HEK293 (cell line): ENCODE results near the gene BAZ2B.

Experiments used
- CTCF ChIA-PET: fragments of 350-600 bp; formaldehyde crosslinking; extraction: SDS; loops from one replicate; lab custom pipeline; 2021; ENCODE audit warnings: antibody characterized with exemption; lab: Yijun Ruan, JAX
- POLR2A ChIA-PET: fragments of 300-600 bp; formaldehyde crosslinking; extraction: SDS; loops from one replicate; lab custom pipeline; 2020; ENCODE audit warnings: antibody characterized with exemption, inconsistent platforms; lab: Yijun Ruan, JAX
- H3K27ac ChIP-seq: fragments of 200-500 bp; sonication (Bioruptor generic); 2 replicates; pipeline ENCODE4 v1.5.1; 2014; ENCODE audit warnings: low read depth, low read length, control low read depth, inconsistent platforms; ENCODE audit errors: extremely low read depth
- H3K36me3 ChIP-seq, 2 experiments: fragments of 200-500 bp in 1 of 2; sonication (Bioruptor generic) in 1 of 2; 1 replicate in 1 of 2; 2 replicates in 1 of 2; pipeline ENCODE4 v1.5.1; 2014 to 2017; ENCODE audit warnings: inconsistent platforms in 2 of 2, low read length in 2 of 2; ENCODE audit not compliant: control insufficient read depth in 2 of 2, insufficient read depth in 1 of 2
- H3K4me1 ChIP-seq: fragments of 200-500 bp; sonication (Bioruptor generic); 2 replicates; pipeline ENCODE4 v1.5.1; 2014; ENCODE audit warnings: mild to moderate bottlenecking, low read length, inconsistent platforms; ENCODE audit not compliant: control insufficient read depth, insufficient read depth
- H3K4me3 ChIP-seq: 2 replicates; pipeline ENCODE4 v1.5.1; 2011; ENCODE audit warnings: low read depth, mild to moderate bottlenecking, control low read depth, low read length, moderate library complexity
- H3K9me3 ChIP-seq: fragments of 200-500 bp; sonication (Bioruptor generic); 2 replicates; pipeline ENCODE4 v1.5.1; 2014; ENCODE audit warnings: low read depth, low read length, inconsistent platforms; ENCODE audit not compliant: control insufficient read depth, insufficient read depth
- HOXD13 ChIP-seq: sonication (generic); formaldehyde crosslinking; IDR thresholded peaks from 2 replicates; pipeline ENCODE4 v1.8.0; 2022; ENCODE audit warnings: missing genetic modification reagents, borderline replicate concordance
- SP3 ChIP-seq: fragments of 450-650 bp; formaldehyde crosslinking; IDR thresholded peaks from 2 replicates; pipeline ENCODE4 v1.5.1; 2016; ENCODE audit warnings: missing biosample characterization, missing genetic modification characterization
- ZBTB7A ChIP-seq: fragments of 450-650 bp; formaldehyde crosslinking; IDR thresholded peaks from 2 replicates; pipeline ENCODE4 v1.5.1; 2016; ENCODE audit warnings: low read depth, missing biosample characterization, missing genetic modification characterization
- ZFP3 ChIP-seq: fragments of 450-650 bp; formaldehyde crosslinking; IDR thresholded peaks from 2 replicates; pipeline ENCODE4 v1.5.1; 2016; ENCODE audit warnings: low read depth, missing biosample characterization, missing genetic modification characterization
- ZNF155 ChIP-seq: fragments of 450-650 bp; formaldehyde crosslinking; IDR thresholded peaks from 2 replicates; pipeline ENCODE4 v1.5.1; 2016; ENCODE audit warnings: missing biosample characterization, missing genetic modification characterization
- ZNF266 ChIP-seq: fragments of 450-650 bp; formaldehyde crosslinking; IDR thresholded peaks from 2 replicates; pipeline ENCODE4 v1.5.1; 2016; ENCODE audit warnings: missing biosample characterization, missing genetic modification characterization, low read depth
- ZNF549 ChIP-seq: fragments of 450-650 bp; IDR thresholded peaks from 2 replicates; pipeline ENCODE4 v1.5.1; 2018; ENCODE audit warnings: missing biosample characterization, missing genetic modification characterization, mild to moderate bottlenecking, inconsistent platforms, moderate library complexity
- ZNF571 ChIP-seq: fragments of 450-650 bp; formaldehyde crosslinking; IDR thresholded peaks from 2 replicates; pipeline ENCODE4 v1.5.0; 2017; ENCODE audit warnings: missing biosample characterization, missing genetic modification characterization
- ZNF596 ChIP-seq: fragments of 450-650 bp; IDR thresholded peaks from 2 replicates; pipeline ENCODE4 v1.5.0; 2018; ENCODE audit warnings: missing biosample characterization, mild to moderate bottlenecking, missing genetic modification characterization, moderate library complexity
- ZNF621 ChIP-seq: fragments of 450-650 bp; formaldehyde crosslinking; IDR thresholded peaks from 2 replicates; pipeline ENCODE4 v1.5.1; 2017; ENCODE audit warnings: missing biosample characterization, missing genetic modification characterization
- ZNF660 ChIP-seq: fragments of 450-650 bp; IDR thresholded peaks from 2 replicates; pipeline ENCODE4 v1.5.1; 2018; ENCODE audit warnings: missing biosample characterization, mild to moderate bottlenecking, missing genetic modification characterization
- ZSCAN16 ChIP-seq: fragments of 450-650 bp; formaldehyde crosslinking; IDR thresholded peaks from 2 replicates; pipeline ENCODE4 v1.5.1; 2016; ENCODE audit warnings: missing biosample characterization, missing genetic modification characterization
- TF ChIP-seq, protein P1 (sequence below): fragments of 450-650 bp; formaldehyde crosslinking; IDR thresholded peaks from 2 replicates; pipeline ENCODE4 v1.5.1; 2017; ENCODE audit warnings: missing biosample characterization, missing genetic modification characterization
- TF ChIP-seq, protein P2 (sequence below): fragments of 450-650 bp; formaldehyde crosslinking; IDR thresholded peaks from 2 replicates; pipeline ENCODE4 v1.5.1; 2016; ENCODE audit warnings: missing biosample characterization, missing genetic modification characterization
- TF ChIP-seq, protein P3 (sequence below): fragments of 450-650 bp; formaldehyde crosslinking; IDR thresholded peaks from 2 replicates; pipeline ENCODE4 v1.5.1; 2016; ENCODE audit warnings: missing biosample characterization, missing genetic modification characterization
- TF ChIP-seq, protein P4 (sequence below): fragments of 450-650 bp; formaldehyde crosslinking; IDR thresholded peaks from 2 replicates; pipeline ENCODE4 v1.5.1; 2016; ENCODE audit warnings: missing biosample characterization, missing genetic modification characterization
- TF ChIP-seq, protein P5 (sequence below): fragments of 450-650 bp; formaldehyde crosslinking; IDR thresholded peaks from 2 replicates; pipeline ENCODE4 v1.5.1; 2017; ENCODE audit warnings: missing biosample characterization, mild to moderate bottlenecking, missing genetic modification characterization, moderate library complexity
- TF ChIP-seq, protein P6 (sequence below): fragments of 450-650 bp; formaldehyde crosslinking; IDR thresholded peaks from 2 replicates; pipeline ENCODE4 v1.5.1; 2016; ENCODE audit warnings: missing biosample characterization, missing genetic modification characterization
- TF ChIP-seq, protein P7 (sequence below): fragments of 450-650 bp; formaldehyde crosslinking; IDR thresholded peaks from 2 replicates; pipeline ENCODE4 v1.5.1; 2016; ENCODE audit warnings: missing biosample characterization, missing genetic modification characterization, borderline replicate concordance

Gene BAZ2B

DNA sequence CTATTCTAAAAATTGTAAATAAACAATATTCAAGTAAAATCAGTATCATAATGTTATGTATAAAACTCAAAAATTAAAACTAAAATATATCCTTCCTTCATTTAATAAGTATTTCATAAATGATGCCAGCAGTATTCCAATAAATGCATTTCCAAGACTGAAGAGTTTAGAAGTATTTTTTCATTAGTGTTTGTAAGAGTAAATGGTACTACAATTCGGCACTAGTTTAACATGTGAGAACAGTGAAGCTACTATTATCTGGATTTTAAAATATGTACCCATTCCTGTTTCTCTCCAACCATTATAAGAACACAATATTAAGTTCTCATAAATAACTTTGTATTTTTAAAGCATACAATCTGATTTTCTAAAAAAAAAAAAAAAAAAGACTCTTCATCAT lies 3.3 kb downstream of the BAZ2B start:
- POLR2A ChIA-PET = interaction anchor here (6.0 kb wide), 1 partner anchor 99 kb away, joined by 64 read pairs; the partner anchor contains the start of gene MARCHF7
- Histone ChIP-seq H3K27ac (no peak overlapping the region), H3K4me1 (peaks cover 33% of the 10 kb centered on the region), H3K4me3 (no peak overlapping the region), H3K36me3 (no peaks in the 10 kb centered on the region), H3K9me3 (no peaks in the 10 kb centered on the region)
- CTCF ChIA-PET = interaction anchor here (0.6 to 0.7 kb wide), 2 partner anchors 93 to 222 kb away, joined by 3 to 5 read pairs; no protein-coding TSS in a partner anchor
- TF ChIP-seq, protein P1, sequence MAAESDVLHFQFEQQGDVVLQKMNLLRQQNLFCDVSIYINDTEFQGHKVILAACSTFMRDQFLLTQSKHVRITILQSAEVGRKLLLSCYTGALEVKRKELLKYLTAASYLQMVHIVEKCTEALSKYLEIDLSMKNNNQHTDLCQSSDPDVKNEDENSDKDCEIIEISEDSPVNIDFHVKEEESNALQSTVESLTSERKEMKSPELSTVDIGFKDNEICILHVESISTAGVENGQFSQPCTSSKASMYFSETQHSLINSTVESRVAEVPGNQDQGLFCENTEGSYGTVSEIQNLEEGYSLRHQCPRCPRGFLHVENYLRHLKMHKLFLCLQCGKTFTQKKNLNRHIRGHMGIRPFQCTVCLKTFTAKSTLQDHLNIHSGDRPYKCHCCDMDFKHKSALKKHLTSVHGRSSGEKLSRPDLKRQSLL (tag by site-specific recombination) = no peak
- no peak for TF ChIP-seq ZFP3 (tag by site-specific recombination)
- no peak for TF ChIP-seq ZSCAN16 (tag by site-specific recombination)
- TF ChIP-seq ZNF660 (tag by site-specific recombination) = no peak
- no peak for TF ChIP-seq HOXD13
- TF ChIP-seq ZNF155 = no peak
- TF ChIP-seq, protein P2, sequence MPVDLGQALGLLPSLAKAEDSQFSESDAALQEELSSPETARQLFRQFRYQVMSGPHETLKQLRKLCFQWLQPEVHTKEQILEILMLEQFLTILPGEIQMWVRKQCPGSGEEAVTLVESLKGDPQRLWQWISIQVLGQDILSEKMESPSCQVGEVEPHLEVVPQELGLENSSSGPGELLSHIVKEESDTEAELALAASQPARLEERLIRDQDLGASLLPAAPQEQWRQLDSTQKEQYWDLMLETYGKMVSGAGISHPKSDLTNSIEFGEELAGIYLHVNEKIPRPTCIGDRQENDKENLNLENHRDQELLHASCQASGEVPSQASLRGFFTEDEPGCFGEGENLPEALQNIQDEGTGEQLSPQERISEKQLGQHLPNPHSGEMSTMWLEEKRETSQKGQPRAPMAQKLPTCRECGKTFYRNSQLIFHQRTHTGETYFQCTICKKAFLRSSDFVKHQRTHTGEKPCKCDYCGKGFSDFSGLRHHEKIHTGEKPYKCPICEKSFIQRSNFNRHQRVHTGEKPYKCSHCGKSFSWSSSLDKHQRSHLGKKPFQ (tag by site-specific recombination) = no peak
- TF ChIP-seq SP3 (tag by site-specific recombination) = no peak
- TF ChIP-seq ZBTB7A (tag by site-specific recombination) = no peak
- TF ChIP-seq, protein P3, sequence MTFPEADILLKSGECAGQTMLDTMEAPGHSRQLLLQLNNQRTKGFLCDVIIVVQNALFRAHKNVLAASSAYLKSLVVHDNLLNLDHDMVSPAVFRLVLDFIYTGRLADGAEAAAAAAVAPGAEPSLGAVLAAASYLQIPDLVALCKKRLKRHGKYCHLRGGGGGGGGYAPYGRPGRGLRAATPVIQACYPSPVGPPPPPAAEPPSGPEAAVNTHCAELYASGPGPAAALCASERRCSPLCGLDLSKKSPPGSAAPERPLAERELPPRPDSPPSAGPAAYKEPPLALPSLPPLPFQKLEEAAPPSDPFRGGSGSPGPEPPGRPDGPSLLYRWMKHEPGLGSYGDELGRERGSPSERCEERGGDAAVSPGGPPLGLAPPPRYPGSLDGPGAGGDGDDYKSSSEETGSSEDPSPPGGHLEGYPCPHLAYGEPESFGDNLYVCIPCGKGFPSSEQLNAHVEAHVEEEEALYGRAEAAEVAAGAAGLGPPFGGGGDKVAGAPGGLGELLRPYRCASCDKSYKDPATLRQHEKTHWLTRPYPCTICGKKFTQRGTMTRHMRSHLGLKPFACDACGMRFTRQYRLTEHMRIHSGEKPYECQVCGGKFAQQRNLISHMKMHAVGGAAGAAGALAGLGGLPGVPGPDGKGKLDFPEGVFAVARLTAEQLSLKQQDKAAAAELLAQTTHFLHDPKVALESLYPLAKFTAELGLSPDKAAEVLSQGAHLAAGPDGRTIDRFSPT (tag by site-specific recombination) = no peak
- no peak for TF ChIP-seq ZNF266
- TF ChIP-seq, protein P4, sequence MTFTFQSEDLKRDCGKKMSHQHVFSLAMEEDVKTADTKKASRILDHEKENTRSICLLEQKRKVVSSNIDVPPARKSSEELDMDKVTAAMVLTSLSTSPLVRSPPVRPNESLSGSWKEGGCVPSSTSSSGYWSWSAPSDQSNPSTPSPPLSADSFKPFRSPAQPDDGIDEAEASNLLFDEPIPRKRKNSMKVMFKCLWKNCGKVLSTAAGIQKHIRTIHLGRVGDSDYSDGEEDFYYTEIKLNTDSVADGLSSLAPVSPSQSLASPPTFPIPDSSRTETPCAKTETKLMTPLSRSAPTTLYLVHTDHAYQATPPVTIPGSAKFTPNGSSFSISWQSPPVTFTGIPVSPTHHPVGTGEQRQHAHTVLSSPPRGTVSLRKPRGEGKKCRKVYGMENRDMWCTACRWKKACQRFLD (tag by site-specific recombination) = no peak
- TF ChIP-seq, protein P5, sequence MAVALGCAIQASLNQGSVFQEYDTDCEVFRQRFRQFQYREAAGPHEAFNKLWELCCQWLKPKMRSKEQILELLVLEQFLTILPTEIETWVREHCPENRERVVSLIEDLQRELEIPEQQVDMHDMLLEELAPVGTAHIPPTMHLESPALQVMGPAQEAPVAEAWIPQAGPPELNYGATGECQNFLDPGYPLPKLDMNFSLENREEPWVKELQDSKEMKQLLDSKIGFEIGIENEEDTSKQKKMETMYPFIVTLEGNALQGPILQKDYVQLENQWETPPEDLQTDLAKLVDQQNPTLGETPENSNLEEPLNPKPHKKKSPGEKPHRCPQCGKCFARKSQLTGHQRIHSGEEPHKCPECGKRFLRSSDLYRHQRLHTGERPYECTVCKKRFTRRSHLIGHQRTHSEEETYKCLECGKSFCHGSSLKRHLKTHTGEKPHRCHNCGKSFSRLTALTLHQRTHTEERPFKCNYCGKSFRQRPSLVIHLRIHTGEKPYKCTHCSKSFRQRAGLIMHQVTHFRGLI (tag by site-specific recombination) = no peak
- no peak for TF ChIP-seq ZNF549
- TF ChIP-seq, all 188 proteins: peak for 0

DNA sequence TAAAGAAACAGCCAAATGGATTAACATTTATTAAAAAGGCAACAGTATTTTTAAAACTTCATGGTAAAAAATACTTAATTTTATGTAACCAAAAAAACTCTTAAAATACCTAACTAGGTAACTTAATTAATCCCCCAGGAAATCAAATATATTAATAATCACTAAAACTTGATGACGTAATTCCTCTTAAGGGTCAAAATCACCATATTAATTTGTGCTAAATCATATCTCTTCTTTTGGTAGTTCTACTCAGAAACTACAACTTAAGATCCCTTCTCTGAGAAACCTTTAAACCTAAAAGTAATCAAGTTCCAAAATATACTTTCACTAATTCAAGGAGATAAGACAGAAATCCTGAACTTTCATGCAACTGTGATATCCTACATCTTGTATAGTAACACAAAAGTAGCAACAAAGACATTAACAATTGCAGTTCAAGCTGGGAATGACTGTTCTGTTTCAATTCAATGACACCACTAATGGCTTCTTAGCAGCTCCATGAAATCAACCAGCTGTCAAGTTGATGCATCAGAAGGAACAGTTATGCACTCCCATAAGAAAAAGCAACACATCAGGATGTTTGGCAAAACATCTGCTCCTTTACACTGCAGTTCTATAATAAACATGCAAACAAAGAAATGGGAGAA lies 4.0 kb downstream of the BAZ2B start:
- Histone ChIP-seq H3K4me3 (peak overlapping the region; percentile 7; the same call in 1 of the 2 replicates), H3K36me3 (no peaks in the 10 kb centered on the region), H3K4me1 (peaks cover 30% of the 10 kb centered on the region), H3K9me3 (no peaks in the 10 kb centered on the region), H3K27ac (0 out of 2 replicates have a peak overlapping the region, but pooled peaks have one; percentile 25)
- ChIA-PET POLR2A (interaction anchor here (6.0 kb wide), 1 partner anchor 100 kb away, joined by 64 read pairs; the partner anchor contains the start of gene MARCHF7), CTCF (no interaction called here)
- TF ChIP-seq ZNF596 (tag by site-specific recombination) = no peak
- TF ChIP-seq ZNF571 (tag by site-specific recombination) = no peak
- TF ChIP-seq ZNF621 (tag by site-specific recombination) = no peak
- TF ChIP-seq, protein P6, sequence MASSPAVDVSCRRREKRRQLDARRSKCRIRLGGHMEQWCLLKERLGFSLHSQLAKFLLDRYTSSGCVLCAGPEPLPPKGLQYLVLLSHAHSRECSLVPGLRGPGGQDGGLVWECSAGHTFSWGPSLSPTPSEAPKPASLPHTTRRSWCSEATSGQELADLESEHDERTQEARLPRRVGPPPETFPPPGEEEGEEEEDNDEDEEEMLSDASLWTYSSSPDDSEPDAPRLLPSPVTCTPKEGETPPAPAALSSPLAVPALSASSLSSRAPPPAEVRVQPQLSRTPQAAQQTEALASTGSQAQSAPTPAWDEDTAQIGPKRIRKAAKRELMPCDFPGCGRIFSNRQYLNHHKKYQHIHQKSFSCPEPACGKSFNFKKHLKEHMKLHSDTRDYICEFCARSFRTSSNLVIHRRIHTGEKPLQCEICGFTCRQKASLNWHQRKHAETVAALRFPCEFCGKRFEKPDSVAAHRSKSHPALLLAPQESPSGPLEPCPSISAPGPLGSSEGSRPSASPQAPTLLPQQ = no peak
- TF ChIP-seq, protein P7, sequence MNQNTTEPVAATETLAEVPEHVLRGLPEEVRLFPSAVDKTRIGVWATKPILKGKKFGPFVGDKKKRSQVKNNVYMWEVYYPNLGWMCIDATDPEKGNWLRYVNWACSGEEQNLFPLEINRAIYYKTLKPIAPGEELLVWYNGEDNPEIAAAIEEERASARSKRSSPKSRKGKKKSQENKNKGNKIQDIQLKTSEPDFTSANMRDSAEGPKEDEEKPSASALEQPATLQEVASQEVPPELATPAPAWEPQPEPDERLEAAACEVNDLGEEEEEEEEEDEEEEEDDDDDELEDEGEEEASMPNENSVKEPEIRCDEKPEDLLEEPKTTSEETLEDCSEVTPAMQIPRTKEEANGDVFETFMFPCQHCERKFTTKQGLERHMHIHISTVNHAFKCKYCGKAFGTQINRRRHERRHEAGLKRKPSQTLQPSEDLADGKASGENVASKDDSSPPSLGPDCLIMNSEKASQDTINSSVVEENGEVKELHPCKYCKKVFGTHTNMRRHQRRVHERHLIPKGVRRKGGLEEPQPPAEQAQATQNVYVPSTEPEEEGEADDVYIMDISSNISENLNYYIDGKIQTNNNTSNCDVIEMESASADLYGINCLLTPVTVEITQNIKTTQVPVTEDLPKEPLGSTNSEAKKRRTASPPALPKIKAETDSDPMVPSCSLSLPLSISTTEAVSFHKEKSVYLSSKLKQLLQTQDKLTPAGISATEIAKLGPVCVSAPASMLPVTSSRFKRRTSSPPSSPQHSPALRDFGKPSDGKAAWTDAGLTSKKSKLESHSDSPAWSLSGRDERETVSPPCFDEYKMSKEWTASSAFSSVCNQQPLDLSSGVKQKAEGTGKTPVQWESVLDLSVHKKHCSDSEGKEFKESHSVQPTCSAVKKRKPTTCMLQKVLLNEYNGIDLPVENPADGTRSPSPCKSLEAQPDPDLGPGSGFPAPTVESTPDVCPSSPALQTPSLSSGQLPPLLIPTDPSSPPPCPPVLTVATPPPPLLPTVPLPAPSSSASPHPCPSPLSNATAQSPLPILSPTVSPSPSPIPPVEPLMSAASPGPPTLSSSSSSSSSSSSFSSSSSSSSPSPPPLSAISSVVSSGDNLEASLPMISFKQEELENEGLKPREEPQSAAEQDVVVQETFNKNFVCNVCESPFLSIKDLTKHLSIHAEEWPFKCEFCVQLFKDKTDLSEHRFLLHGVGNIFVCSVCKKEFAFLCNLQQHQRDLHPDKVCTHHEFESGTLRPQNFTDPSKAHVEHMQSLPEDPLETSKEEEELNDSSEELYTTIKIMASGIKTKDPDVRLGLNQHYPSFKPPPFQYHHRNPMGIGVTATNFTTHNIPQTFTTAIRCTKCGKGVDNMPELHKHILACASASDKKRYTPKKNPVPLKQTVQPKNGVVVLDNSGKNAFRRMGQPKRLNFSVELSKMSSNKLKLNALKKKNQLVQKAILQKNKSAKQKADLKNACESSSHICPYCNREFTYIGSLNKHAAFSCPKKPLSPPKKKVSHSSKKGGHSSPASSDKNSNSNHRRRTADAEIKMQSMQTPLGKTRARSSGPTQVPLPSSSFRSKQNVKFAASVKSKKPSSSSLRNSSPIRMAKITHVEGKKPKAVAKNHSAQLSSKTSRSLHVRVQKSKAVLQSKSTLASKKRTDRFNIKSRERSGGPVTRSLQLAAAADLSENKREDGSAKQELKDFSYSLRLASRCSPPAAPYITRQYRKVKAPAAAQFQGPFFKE (tag by site-specific recombination) = no peak
